HG03139 (cell line): Measurements from ENCODE around the gene PCDHB12.
"Not testable (repeated sequence)": the region's sequence is repeated elsewhere in the genome, so short reads cannot be mapped to it uniquely, and the experiment has no call there.

Experiments used
- ATAC-seq: cut with Tn5 transposase; IDR thresholded peaks from one replicate; pipeline ENCODE4 v1.9.1; 2021; ENCODE audit not compliant: unreplicated experiment

Gene PCDHB12

DNA sequence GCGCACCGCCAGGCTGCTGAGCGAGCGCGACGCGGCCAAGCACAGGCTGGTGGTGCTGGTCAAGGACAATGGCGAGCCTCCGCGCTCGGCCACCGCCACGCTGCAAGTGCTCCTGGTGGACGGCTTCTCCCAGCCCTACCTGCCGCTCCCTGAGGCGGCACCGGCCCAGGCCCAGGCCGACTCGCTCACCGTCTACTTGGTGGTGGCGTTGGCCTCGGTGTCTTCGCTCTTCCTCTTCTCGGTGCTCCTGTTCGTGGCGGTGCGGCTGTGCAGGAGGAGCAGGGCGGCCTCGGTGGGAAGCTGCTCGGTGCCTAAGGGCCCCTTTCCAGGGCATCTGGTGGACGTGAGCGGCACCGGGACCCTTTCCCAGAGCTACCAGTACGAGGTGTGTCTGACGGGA is 6.9 kb upstream of the PCDHB12 start:
- ATAC-seq, result not testable (repeated sequence)

DNA sequence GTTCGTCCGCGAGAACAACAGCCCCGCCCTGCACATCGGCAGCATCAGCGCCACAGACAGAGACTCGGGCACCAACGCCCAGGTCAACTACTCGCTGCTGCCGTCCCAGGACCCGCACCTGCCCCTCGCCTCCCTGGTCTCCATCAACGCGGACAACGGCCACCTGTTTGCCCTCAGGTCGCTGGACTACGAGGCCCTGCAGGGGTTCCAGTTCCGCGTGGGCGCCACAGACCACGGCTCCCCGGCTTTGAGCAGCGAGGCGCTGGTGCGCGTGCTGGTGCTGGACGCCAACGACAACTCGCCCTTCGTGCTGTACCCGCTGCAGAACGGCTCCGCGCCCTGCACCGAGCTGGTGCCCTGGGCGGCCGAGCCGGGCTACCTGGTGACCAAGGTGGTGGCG is 1.8 kb downstream of the PCDHB12 start:
- ATAC-seq, result not testable (repeated sequence)

DNA sequence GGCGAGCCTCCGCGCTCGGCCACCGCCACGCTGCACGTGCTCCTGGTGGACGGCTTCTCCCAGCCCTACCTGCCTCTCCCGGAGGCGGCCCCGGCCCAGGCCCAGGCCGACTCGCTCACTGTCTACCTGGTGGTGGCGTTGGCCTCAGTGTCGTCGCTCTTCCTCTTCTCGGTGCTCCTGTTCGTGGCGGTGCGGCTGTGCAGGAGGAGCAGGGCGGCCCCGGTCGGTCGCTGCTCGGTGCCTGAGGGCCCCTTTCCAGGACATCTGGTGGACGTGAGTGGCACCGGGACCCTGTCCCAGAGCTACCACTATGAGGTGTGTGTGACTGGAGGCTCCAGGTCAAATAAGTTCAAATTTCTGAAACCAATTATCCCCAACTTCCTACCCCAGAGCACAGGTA is 2.3 kb downstream of the PCDHB12 start:
- not testable (repeated sequence) for ATAC-seq

DNA sequence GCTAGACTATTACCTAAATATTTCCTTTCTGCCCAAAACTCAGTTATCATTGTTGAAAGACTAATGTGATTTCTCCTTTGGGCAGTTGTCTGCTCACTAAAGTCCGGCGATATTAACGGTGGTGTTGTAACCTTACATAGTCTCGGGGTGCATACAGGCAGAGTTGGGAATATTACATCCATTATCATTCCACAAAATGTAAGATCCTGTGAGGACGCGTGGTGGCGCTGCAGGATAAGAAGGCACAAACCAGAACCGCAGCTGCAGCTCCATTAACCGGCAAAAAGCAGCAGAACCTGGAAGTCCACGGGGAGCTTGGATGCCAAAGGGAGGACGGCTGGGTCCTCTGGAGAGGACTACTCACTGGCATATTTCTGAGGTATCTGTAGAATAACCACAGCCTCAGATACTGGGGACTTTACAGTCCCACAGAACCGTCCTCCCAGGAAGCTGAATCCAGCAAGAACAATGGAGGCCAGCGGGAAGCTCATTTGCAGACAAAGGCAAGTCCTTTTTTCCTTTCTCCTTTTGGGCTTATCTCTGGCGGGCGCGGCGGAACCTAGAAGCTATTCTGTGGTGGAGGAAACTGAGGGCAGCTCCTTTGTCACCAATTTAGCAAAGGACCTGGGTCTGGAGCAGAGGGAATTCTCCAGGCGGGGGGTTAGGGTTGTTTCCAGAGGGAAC is 5.3 kb downstream of the PCDHB12 start, which contains the start of gene PCDHB13:
TSS of gene PCDHB13 (plus strand) at position 264 of the 684 bp plus-strand sequence. CDS start at position 469, 205 bp downstream.
- ATAC-seq, result not testable (repeated sequence)

DNA sequence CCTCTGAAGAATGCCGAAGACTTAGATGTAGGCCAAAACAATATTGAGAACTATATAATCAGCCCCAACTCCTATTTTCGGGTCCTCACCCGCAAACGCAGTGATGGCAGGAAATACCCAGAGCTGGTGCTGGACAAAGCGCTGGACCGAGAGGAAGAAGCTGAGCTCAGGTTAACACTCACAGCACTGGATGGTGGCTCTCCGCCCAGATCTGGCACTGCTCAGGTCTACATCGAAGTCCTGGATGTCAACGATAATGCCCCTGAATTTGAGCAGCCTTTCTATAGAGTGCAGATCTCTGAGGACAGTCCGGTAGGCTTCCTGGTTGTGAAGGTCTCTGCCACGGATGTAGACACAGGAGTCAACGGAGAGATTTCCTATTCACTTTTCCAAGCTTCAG is 6.1 kb downstream of the PCDHB12 start:
- ATAC-seq, result not testable (repeated sequence)

DNA sequence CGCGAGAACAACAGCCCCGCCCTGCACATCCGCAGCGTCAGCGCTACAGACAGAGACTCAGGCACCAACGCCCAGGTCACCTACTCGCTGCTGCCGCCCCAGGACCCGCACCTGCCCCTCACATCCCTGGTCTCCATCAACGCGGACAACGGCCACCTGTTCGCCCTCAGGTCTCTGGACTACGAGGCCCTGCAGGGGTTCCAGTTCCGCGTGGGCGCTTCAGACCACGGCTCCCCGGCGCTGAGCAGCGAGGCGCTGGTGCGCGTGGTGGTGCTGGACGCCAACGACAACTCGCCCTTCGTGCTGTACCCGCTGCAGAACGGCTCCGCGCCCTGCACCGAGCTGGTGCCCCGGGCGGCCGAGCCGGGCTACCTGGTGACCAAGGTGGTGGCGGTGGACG is 7.0 kb downstream of the PCDHB12 start:
- not testable (repeated sequence) for ATAC-seq

DNA sequence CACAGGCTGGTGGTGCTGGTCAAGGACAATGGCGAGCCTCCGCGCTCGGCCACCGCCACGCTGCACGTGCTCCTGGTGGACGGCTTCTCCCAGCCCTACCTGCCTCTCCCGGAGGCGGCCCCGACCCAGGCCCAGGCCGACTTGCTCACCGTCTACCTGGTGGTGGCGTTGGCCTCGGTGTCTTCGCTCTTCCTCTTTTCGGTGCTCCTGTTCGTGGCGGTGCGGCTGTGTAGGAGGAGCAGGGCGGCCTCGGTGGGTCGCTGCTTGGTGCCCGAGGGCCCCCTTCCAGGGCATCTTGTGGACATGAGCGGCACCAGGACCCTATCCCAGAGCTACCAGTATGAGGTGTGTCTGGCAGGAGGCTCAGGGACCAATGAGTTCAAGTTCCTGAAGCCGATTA is 7.5 kb downstream of the PCDHB12 start:
- ATAC-seq, result not testable (repeated sequence)

DNA sequence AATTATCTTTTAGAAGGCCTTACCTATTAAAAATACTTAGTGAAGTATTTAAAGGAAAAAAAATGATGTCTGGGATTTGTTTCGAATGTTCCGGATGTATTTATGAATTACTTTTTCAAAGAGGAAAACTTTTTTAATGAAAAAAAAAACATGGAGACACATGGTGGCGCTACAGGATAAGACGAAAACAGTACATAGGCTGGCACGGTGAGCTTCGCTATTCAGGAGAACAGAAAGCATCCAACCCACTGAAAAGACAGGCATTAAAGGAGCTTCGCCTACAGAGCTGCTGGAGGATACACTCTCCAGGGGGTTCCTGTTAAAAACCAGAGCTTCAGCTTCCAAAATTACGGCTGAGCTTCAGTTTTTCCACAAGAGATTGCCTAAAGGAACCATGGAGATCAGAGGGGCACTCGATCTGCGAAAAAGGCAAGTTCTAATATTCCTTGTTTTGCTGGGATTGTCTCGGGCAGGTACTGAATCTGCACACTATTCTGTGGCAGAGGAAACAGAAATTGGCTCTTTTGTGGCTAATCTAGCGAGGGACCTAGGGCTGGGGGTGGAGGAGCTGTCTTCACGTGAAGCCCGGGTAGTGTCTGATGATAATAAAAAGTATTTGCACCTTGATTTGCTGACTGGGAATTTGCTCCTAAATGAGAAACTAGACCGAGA is 14.7 kb downstream of the PCDHB12 start, which contains the start of gene PCDHB14:
TSS of gene PCDHB14 (plus strand) at position 232 of the 672 bp plus-strand sequence. CDS start at position 395, 163 bp downstream.
- no peak for ATAC-seq

DNA sequence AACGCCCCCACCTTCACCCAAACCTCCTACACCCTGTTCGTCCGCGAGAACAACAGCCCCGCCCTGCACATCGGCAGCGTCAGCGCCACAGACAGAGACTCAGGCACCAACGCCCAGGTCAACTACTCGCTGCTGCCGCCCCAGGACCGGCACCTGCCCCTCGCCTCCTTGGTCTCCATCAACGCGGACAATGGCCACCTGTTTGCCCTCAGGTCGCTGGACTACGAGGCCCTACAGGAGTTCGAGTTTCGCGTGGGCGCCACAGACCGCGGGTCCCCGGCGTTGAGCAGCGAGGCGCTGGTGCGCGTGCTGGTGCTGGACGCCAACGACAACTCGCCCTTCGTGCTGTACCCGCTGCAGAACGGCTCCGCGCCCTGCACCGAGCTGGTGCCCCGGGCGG is 16.3 kb downstream of the PCDHB12 start:
- not testable (repeated sequence) for ATAC-seq

DNA sequence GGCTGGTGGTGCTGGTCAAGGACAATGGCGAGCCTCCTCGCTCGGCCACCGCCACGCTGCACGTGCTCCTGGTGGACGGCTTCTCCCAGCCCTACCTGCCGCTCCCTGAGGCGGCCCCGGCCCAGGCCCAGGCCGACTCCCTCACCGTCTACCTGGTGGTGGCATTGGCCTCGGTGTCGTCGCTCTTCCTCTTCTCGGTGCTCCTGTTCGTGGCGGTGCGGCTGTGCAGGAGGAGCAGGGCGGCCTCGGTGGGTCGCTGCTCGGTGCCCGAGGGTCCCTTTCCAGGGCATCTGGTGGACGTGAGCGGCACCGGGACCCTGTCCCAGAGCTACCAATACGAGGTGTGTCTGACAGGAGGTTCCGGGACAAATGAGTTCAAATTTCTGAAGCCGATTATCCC is 16.9 kb downstream of the PCDHB12 start:
- not testable (repeated sequence) for ATAC-seq

DNA sequence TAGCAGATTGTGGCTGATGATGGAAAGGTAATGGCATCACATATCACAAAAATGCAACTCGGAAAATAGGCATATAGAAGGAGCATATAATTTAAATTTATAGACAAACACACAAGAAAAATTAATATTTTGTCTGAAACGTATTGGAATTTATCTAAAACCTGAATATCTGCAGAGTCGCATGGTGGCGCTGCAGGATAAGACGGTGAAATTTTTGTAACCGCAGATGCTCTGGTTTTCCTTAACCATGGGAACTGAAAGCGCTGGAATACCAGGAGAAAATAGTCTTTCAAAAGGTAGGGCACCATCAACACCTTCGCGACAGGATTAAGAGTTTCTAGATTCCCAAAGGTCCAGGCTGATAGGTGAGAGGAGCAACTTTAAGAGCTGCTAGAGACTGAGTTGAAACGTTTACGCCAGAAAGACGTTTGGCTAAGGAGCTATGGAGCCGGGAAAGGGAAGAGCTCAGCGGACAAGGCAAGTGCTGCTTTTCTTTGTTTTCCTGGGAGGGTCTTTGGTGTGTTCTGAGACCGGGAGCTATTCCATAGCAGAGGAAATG is 25.7 kb downstream of the PCDHB12 start:
- no peak for ATAC-seq

DNA sequence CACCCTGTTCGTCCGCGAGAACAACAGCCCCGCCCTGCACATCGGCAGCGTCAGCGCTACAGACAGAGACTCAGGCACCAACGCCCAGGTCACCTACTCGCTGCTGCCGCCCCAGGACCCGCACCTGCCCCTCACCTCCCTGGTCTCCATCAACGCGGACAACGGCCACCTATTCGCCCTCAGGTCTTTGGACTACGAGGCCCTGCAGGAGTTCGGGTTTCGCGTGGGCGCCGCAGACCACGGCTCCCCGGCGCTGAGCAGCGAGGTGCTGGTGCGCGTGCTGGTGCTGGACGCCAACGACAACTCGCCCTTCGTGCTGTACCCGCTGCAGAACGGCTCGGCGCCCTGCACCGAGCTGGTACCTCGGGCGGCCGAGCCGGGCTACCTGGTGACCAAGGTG is 27.4 kb downstream of the PCDHB12 start:
- ATAC-seq, result not testable (repeated sequence)

DNA sequence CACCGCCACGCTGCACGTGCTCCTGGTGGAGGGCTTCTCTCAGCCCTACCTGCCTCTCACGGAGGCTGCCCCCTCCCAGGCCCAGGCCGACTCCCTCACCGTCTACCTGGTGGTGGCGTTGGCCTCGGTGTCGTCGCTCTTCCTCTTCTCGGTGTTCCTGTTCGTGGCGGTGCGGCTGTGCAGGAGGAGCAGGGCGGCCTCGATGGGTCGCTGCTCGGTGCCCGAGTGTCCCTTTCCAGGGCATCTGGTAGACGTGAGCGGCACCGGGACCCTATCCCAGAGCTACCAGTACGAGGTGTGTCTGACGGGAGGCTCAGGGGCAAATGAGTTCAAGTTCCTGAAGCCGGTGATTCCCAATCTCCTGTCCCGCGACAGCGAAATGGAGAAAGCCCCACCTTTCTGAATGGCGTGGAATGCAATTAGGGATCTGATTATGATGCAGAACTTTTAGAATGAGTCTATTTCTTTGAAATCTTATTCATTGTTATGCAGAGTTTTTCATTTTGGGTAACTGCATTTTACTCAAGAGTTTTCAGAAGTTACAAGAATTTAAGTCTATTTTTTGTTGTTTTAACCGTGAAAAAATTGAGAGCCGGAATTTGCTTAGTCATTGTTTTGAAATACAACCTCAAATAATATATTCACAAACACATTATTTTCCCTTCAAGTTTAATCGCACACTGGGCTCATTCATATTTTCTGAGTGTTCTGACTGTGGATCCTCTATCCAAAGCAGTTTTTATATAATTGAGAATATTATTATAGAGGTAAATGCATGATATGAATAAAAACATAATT is 28.2 kb downstream of the PCDHB12 start:
- no peak for ATAC-seq

DNA sequence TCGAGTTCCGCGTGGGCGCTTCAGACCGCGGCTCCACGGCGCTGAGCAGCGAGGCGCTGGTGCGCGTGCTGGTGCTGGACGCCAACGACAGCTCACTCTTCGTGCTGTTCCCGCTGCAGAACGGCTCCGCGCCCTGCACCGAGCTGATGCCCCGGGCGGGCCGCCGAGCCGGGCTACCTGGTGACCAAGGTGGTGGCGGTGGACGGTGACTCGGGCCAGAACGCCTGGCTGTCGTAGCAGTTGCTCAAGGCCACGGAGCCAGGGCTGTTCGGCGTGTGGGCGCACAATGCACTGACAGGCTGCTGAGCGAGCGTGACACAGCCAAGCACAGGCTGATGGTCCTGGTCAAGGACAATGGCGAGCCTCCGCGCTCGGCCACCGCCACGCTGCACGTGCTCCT is 33.0 kb downstream of the PCDHB12 start:
- no peak for ATAC-seq

DNA sequence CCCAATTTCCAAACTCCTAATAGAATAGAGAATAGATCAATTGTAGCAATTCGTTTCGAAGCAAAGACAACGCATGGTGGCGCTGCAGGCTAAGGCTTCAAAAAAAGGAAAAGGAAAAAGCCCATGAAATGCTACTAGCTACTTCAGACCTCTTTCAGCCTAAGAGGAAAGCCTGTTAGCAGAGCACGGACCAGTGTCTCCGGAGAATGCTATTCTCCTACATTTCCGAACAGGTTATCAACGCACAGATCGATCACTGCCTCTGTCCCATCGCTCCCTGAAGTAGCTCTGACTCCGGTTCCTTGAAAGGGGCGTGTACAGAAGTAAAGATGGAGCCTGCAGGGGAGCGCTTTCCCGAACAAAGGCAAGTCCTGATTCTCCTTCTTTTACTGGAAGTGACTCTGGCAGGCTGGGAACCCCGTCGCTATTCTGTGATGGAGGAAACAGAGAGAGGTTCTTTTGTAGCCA is 36.8 kb downstream of the PCDHB12 start, which contains the start of gene PCDHB15:
TSS of gene PCDHB15 (plus strand) at position 146 of the 468 bp plus-strand sequence. CDS start at position 330, 184 bp downstream.
- ATAC-seq, result no peak

DNA sequence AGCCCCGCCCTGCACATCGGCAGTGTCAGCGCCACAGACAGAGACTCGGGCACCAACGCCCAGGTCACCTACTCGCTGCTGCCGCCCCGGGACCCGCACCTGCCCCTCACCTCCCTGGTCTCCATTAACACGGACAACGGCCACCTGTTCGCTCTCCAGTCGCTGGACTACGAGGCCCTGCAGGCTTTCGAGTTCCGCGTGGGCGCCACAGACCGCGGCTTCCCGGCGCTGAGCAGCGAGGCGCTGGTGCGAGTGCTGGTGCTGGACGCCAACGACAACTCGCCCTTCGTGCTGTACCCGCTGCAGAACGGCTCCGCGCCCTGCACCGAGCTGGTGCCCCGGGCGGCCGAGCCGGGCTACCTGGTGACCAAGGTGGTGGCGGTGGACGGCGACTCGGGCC is 38.5 kb downstream of the PCDHB12 start:
- ATAC-seq, result not testable (repeated sequence)

DNA sequence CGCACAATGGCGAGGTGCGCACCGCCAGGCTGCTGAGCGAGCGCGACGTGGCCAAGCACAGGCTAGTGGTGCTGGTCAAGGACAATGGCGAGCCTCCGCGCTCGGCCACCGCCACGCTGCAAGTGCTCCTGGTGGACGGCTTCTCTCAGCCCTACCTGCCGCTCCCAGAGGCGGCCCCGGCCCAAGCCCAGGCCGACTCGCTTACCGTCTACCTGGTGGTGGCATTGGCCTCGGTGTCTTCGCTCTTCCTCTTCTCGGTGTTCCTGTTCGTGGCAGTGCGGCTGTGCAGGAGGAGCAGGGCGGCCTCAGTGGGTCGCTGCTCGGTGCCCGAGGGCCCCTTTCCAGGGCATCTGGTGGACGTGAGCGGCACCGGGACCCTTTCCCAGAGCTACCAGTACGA is 38.9 kb downstream of the PCDHB12 start:
- ATAC-seq, result not testable (repeated sequence)

DNA sequence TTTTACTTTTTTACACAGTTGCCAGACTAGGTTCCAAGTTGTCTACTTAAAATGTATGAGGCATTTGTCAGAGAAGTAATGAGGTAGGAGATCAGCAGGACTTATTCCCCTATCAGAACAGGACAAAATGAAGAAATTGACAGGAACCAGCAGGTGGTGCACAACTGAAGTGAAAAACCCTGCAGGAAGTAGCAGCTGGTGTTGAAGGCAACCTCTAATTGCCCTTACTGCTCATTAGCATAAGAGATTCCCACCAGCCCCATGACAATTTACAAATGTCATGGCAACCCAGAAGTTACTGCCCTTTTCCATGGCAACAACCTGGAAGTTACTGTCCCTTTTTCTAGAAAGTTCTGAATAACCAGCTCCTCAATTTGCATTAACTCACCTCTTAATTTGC is 42.1 kb downstream of the PCDHB12 start:
- no peak for ATAC-seq

DNA sequence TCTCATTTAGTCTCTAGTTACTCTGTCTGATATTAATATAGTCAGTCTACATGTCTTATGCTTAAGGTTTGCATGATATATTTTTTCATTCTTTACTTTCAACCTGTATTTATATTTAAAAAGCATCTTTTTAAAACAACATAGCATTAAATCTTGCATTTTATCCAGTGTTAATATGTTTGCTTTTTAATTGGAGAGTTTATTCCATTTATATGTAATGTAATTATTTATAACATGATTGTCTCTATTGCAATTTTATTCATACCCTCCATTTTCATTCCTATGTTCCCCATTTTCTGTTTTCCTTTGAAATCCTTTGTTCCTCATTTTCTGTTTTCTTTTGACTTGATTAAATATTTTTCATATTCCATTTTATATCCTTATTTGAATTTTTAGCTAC is 49.9 kb downstream of the PCDHB12 start:
- no peak for ATAC-seq

DNA sequence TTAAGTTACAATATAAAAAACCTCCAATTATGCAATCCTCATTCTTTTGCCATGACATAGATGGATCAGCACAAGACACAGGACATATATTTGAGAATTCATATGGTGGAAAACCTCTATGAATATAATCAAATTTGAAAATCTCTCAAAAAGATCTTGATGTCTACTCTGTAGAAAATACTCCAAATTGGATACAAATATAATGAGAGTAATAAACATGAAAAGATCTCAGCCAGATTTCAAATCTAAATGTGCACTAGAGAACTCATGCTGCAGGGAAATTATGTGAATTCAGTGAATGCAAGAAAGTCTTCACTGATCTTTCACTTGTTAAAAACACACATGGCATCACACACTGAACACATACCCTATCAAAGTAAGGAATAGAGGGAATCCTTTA is 50.4 kb downstream of the PCDHB12 start:
- no peak for ATAC-seq
